NB4 (cell line): ENCODE measurements around the gene CDH12.

ENCODE experiments used
- CTCF ChIP-seq: IDR thresholded peaks from one replicate; pipeline ENCODE4 v1.5.1; 2012; ENCODE audit warnings: low read depth, low read length
- MAX ChIP-seq: IDR thresholded peaks from 2 replicates; pipeline ENCODE4 v1.6.1; 2011; ENCODE audit warnings: low read depth, low read length
- MYC ChIP-seq: IDR thresholded peaks from 2 replicates; pipeline ENCODE4 v1.6.1; 2011; ENCODE audit warnings: low read depth, low read length
- POLR2A ChIP-seq: IDR thresholded peaks from 2 replicates; pipeline ENCODE4 v1.6.1; 2011; ENCODE audit warnings: mild to moderate bottlenecking; ENCODE audit not compliant: insufficient read length; ENCODE audit errors: extremely low read depth

GRCh38 chr5:21895766-21896350 lies 957.3 kb downstream of the CDH12 start:
- no peak for TF ChIP-seq POLR2A
- TF ChIP-seq CTCF = no peak
- TF ChIP-seq MAX = no peak
- no peak for TF ChIP-seq MYC
